ENCODE data around the gene CARD8.

GRCh38 chr19:48271531-48272151 is 15.9 kb upstream of the CARD8 start:
- TF ChIP-seq POLR2A (IDR thresholded peaks at IDR 0.05) = no peak
- no peak for TF ChIP-seq CTCF (IDR thresholded peaks at IDR 0.05)
- TF ChIP-seq EP300 (IDR thresholded peaks at IDR 0.05; ENCODE audit: low read depth) = no peak
- TF ChIP-seq POLR2AphosphoS5 (IDR thresholded peaks at IDR 0.05) = no peak

Data from transverse colon (tissue), 4 donors.